ENCODE data around the gene ACAP2. TPM values are rescaled to one million over a fixed set of nuclear protein-coding genes. Genes with fewer than 3 reads are reported as not detected.

The ACAP2 gene
- total RNA-seq, 4 donors from 2014 or later, result 31.8 to 85.8 (median 43.9) TPM

DNA sequence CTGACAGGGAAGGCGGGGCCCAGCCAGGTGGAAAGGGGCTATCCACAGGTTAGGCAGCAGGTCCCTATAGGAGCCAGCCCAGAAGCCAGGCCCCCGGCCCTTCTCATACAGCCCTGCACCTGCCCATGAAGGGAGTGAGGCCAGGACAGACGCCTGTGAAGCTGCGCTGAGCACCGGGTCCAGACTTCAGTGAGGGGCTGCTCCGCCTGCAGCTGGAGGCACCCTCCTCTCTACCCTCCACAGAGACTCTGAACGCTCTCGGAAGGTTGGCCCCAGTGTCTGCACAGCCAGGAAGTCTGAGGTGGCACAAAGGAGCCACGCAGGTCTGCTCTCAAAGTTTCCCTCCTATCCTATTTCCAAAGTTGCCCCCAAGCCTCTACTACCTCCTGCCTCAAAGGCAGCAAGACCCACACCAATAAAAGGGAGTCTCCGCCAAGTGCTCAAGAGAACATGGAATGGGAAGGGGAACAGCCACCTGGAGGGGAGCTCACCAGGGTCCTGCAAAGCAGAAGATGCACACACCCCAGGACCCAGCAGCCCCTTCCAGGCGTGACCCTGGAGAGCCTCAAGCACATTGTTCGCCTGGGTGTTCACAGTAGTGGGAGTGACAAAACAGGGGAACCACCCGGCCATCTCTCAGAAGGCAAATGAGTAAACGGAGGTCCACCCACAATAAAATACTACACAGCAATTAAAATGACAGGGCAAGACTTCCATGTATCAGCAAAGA lies 191.3 kb downstream of the ACAP2 start:
- WGBS, result 95% methylated on average over 14 of the region's 14 CpGs
- intact Hi-C loops (cut with DNase I), result loop anchor here (10.0 kb wide), 1 partner anchor 477 kb away; no protein-coding TSS in a partner anchor
- Histone ChIP-seq H3K4me3 (no peak overlapping the region), H3K27ac (replicated peaks in 1 of 4) (no peak overlapping the region), H3K27me3 (no peaks in the 10 kb centered on the region), H3K9me3 (no peaks in the 10 kb centered on the region), H3K4me1 (peaks cover 3 to 32% (median 31%) of the 10 kb centered on the region in 4 donors), H3K36me3 (peaks cover 0 to 10% (median 0%) of the 10 kb centered on the region in 4 donors)
- DNase-seq (ENCODE audit: extremely low spot score), result peak; percentile 72
- no peak for TF ChIP-seq CTCF (IDR thresholded peaks at IDR 0.05)
- no peak for TF ChIP-seq POLR2AphosphoS5 (IDR thresholded peaks at IDR 0.05)
- no peak for TF ChIP-seq POLR2A (IDR thresholded peaks at IDR 0.05; ENCODE audit: low read depth)
- no peak for TF ChIP-seq EP300 (IDR thresholded peaks at IDR 0.05)

DNA sequence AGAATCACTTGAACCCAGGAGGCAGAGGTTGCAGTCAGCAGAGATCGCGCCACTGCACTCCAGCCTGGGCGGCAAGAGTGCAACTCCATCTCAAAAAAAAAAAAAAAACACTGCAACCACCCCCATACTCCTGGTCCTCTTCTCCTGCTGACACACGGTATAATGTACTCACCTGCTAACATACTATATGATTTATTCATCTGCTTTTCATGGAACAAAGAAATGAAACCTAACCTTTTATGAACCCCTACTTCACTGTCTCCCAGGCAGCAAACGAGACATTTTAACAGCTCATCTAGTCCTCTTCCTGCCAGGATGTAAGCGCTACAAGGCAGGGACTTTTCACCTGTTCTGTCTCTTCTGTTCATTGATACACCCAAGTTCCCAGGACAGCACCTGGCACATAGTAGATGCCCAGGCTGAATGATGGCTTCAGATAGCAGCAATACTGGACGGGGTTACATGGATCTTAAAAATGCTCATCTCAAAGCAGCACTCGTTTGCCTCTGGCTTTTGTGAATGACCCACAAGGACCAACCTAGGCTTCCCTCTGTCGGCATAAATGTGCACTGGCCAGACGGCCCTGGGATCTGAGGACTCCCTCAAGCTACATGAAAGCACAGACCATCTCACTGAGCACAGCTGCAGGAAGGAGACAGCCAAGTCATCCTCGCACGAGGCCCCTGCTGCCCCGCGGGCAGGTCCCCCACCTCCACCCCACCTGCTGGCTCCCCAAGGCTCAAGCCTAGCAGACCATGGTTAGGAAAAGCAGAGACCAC lies 192.2 kb downstream of the ACAP2 start:
- no peaks in the 10 kb centered on the region for H3K27me3 ChIP-seq
- peaks cover 0 to 11% (median 0%) of the 10 kb centered on the region in 4 donors for H3K36me3 ChIP-seq
- no peaks in the 10 kb centered on the region for H3K9me3 ChIP-seq
- H3K4me3 ChIP-seq, result no peak overlapping the region
- no peak overlapping the region for H3K27ac ChIP-seq (replicated peaks in 1 of 4)
- intact Hi-C loops (cut with DNase I), result loop anchor here (10.0 kb wide), 1 partner anchor 476 kb away; no protein-coding TSS in a partner anchor
- 65% methylated on average over 10 of the region's 14 CpGs for WGBS
- H3K4me1 ChIP-seq, result peaks cover 3 to 32% (median 31%) of the 10 kb centered on the region in 4 donors
- peak; percentile 92 for DNase-seq (ENCODE audit: extremely low spot score)
- TF ChIP-seq CTCF (IDR thresholded peaks at IDR 0.05) (peak; percentile 28 to 51 (median 49)), POLR2AphosphoS5 (IDR thresholded peaks at IDR 0.05) (peak in 1 of 2 donors; percentile 20), POLR2A (IDR thresholded peaks at IDR 0.05; ENCODE audit: low read depth) (no peak)

DNA sequence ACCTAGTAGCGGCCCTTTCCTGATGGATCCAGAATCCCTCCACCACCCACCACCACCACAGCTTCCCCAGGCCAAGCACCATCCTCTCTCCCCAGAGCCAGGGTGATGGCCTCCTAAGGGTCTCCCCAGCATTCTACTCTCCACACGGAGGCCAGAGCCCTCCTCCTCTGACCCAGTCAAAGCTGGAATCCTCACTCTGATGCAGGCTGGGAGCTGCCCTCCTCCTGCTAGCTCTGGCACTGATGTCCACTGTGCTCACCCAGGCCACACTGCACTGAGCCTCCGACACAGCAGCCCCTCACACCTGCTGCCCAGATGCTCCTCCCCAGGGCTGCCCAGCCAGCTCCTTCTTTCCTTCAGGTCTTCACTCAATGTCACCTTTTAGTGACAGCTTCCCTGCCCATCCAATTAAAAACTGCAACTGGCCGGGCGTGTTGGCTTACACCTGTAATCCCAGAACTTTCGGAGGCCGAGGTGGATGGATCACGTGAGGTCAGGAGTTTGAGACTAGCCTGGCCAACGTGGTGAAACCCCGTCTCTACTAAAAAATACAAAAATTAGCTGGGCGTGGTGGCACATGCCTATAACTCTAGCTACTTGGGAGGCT lies 192.9 kb downstream of the ACAP2 start:
- H3K36me3 ChIP-seq, result peaks cover 0 to 16% (median 0%) of the 10 kb centered on the region in 4 donors
- WGBS, result 94% methylated on average over 11 of the region's 11 CpGs
- no peak for TF ChIP-seq POLR2A (IDR thresholded peaks at IDR 0.05; ENCODE audit: low read depth)
- no peak for TF ChIP-seq POLR2AphosphoS5 (IDR thresholded peaks at IDR 0.05)
- no peak for TF ChIP-seq EP300 (IDR thresholded peaks at IDR 0.05)
- TF ChIP-seq CTCF (IDR thresholded peaks at IDR 0.05), result no peak
- H3K4me1 ChIP-seq, result peaks cover 3 to 32% (median 31%) of the 10 kb centered on the region in 4 donors
- H3K27me3 ChIP-seq, result no peaks in the 10 kb centered on the region
- no peak overlapping the region for H3K4me3 ChIP-seq
- no peak overlapping the region for H3K27ac ChIP-seq (replicated peaks in 1 of 4)
- peak; percentile 90 for DNase-seq (ENCODE audit: extremely low spot score)
- H3K9me3 ChIP-seq, result no peaks in the 10 kb centered on the region
- intact Hi-C loops (cut with DNase I), result loop anchor here (10.0 kb wide), 1 partner anchor 475 kb away; no protein-coding TSS in a partner anchor

GRCh38 chr3:195249057-195249770 lies 193.6 kb downstream of the ACAP2 start:
- peaks cover 3 to 31% (median 29%) of the 10 kb centered on the region in 4 donors for H3K4me1 ChIP-seq
- no peak overlapping the region for H3K27ac ChIP-seq (replicated peaks in 1 of 4)
- TF ChIP-seq POLR2A (IDR thresholded peaks at IDR 0.05; ENCODE audit: low read depth), result no peak
- intact Hi-C loops (cut with DNase I), result no loop called here
- no peaks in the 10 kb centered on the region for H3K9me3 ChIP-seq
- WGBS, result 95% methylated on average over 21 of the region's 21 CpGs
- peak; percentile 84 for DNase-seq (ENCODE audit: extremely low spot score)
- H3K4me3 ChIP-seq, result no peak overlapping the region
- no peaks in the 10 kb centered on the region for H3K27me3 ChIP-seq
- H3K36me3 ChIP-seq, result peaks cover 0 to 16% (median 0%) of the 10 kb centered on the region in 4 donors
